Sigmoid colon (tissue), 7 donors: Measurements from ENCODE around the gene GLIPR1. TPM values are rescaled to one million over a fixed set of nuclear protein-coding genes. Genes with fewer than 3 reads are reported as not detected.

Experiments used
- DNase-seq: peaks from one replicate; pipeline ENCODE4 v3.0.0-alpha.2; 2019
- H3K27ac ChIP-seq, 4 donors: fragments of 200-600 bp; sonication (generic); one replicate each; pipeline ENCODE4 v1.5.1; 2016 to 2019; ENCODE audit warnings: mild to moderate bottlenecking in 1 of 4
- H3K27me3 ChIP-seq, 3 donors: fragments of 200-600 bp; sonication (generic); one replicate each; pipeline ENCODE4 v1.5.1; 2019; ENCODE audit warnings: mild to moderate bottlenecking in 1 of 3
- H3K36me3 ChIP-seq, 4 donors: fragments of 200-600 bp; sonication (generic); one replicate each; pipeline ENCODE4 v1.5.1; 2016 to 2019
- H3K4me1 ChIP-seq, 4 donors: fragments of 200-600 bp; sonication (generic); one replicate each; pipeline ENCODE4 v1.5.1; 2017 to 2019
- H3K4me3 ChIP-seq, 4 donors: fragments of 200-600 bp; sonication (generic); one replicate each; pipeline ENCODE4 v1.5.1; 2017 to 2019; ENCODE audit warnings: mild to moderate bottlenecking in 2 of 4, moderate library complexity in 1 of 4
- H3K9me3 ChIP-seq, 4 donors: fragments of 200-600 bp in 3 of 4; sonication (generic) in 3 of 4; one replicate each; pipeline versions ENCODE4 v1.5.1 to v1.6.1; 2013 to 2019
- EP300 ChIP-seq, 4 donors: sonication (generic); formaldehyde crosslinking; IDR thresholded peaks; one replicate each; pipeline ENCODE4 v1.6.1; 2017; ENCODE audit warnings: antibody characterized with exemption in 4 of 4
- POLR2A ChIP-seq, 2 donors: fragments of 450-650 bp; IDR thresholded peaks; one replicate each; pipeline ENCODE4 v1.6.1; 2016; ENCODE audit warnings: antibody characterized with exemption in 2 of 2, mild to moderate bottlenecking in 2 of 2, moderate library complexity in 2 of 2
- POLR2AphosphoS5 ChIP-seq, 4 donors: sonication (generic); formaldehyde crosslinking; IDR thresholded peaks; one replicate each; pipeline ENCODE4 v1.6.1; 2017; ENCODE audit warnings: antibody characterized with exemption in 4 of 4
- WGBS, 2 donors: extraction: QIAGEN DNeasy Blood & Tissue Kit; methylation state at CpG; one replicate each; pipeline ENCODE4 v1.1.7; 2013; 5-methylcytosine and 5-hydroxymethylcytosine counted together
- intact Hi-C: fragments of 100-400 bp; cut with DNase I; formaldehyde crosslinking; loops from one replicate; pipeline ENCODE4 v1.15.1; 2023
- polyA plus RNA-seq, 3 donors: library from polyadenylated mRNA; stranded (reverse); fragments of 200-250 nt; gene quantifications; one replicate each; pipeline ENCODE4 v1.2.3, GENCODE V29; 2013
- total RNA-seq, 4 donors: library from RNA; depleted of rRNA; stranded (reverse); fragments of >200 nt; gene quantifications; one replicate each; pipeline ENCODE4 v1.1.0, GENCODE V29; 2016
- TF ChIP-seq, protein P1 (sequence below), 4 experiments: fragments of 450-650 bp in 3 of 4; fragments of 200-600 bp in 1 of 4; IDR thresholded peaks; one replicate each; pipeline ENCODE4 v1.5.1; 2016 to 2019; ENCODE audit warnings: antibody characterized with exemption in 4 of 4, mild to moderate bottlenecking in 3 of 4, moderate library complexity in 2 of 4
- donor health status: healthy with polysubstance abuse.
- donor health status: Bipolar disorder and iron deficiency.
- donor health status: healthy.

The GLIPR1 gene
- total and polyA plus RNA-seq, 7 donors, result 4.8 to 20.9 (median 14.6) TPM

- WGBS, 2 donors, result 24 to 33% methylated on average over 4 of the region's 4 CpGs
These were observed 46.3 kb downstream of the GLIPR1 start for GRCh38 chr12:75526655-75527511.

GRCh38 chr12:75528272-75528671, 47.7 kb downstream of the GLIPR1 start:
- Histone ChIP-seq H3K27ac (no peak overlapping the region), H3K4me1 (no peaks in the 10 kb centered on the region), H3K27me3 (no peaks in the 10 kb centered on the region), H3K36me3 (no peaks in the 10 kb centered on the region), H3K4me3 (no peak overlapping the region), H3K9me3 (no peaks in the 10 kb centered on the region)
- no peak for TF ChIP-seq EP300 (IDR thresholded peaks at IDR 0.05)
- TF ChIP-seq POLR2AphosphoS5 (IDR thresholded peaks at IDR 0.05), result no peak
- TF ChIP-seq, protein P1, sequence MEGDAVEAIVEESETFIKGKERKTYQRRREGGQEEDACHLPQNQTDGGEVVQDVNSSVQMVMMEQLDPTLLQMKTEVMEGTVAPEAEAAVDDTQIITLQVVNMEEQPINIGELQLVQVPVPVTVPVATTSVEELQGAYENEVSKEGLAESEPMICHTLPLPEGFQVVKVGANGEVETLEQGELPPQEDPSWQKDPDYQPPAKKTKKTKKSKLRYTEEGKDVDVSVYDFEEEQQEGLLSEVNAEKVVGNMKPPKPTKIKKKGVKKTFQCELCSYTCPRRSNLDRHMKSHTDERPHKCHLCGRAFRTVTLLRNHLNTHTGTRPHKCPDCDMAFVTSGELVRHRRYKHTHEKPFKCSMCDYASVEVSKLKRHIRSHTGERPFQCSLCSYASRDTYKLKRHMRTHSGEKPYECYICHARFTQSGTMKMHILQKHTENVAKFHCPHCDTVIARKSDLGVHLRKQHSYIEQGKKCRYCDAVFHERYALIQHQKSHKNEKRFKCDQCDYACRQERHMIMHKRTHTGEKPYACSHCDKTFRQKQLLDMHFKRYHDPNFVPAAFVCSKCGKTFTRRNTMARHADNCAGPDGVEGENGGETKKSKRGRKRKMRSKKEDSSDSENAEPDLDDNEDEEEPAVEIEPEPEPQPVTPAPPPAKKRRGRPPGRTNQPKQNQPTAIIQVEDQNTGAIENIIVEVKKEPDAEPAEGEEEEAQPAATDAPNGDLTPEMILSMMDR (IDR thresholded peaks at IDR 0.05), result no peak
- no peak for TF ChIP-seq POLR2A (IDR thresholded peaks at IDR 0.05)
- 24 to 56% methylated on average over 2 of the region's 2 CpGs for WGBS, 2 donors
- intact Hi-C loops, result no loop called here
- DNase-seq, result no peak

More at GRCh38 chr12:75526655-75527511, 46.3 kb downstream of the GLIPR1 start:
- peak; percentile 47 for DNase-seq
- Histone ChIP-seq H3K27me3 (no peaks in the 10 kb centered on the region), H3K4me1 (no peaks in the 10 kb centered on the region), H3K27ac (no peak overlapping the region), H3K9me3 (no peaks in the 10 kb centered on the region), H3K36me3 (no peaks in the 10 kb centered on the region), H3K4me3 (no peak overlapping the region)
- TF ChIP-seq POLR2A (IDR thresholded peaks at IDR 0.05), result no peak
- TF ChIP-seq, protein P1 (IDR thresholded peaks at IDR 0.05), result peak; percentile 31 to 59 (median 47)
- intact Hi-C loops, result loop anchor here (2.0 kb wide), 1 partner anchor 510 kb away; no protein-coding TSS in a partner anchor

- 80 to 89% methylated on average over 2 of the region's 2 CpGs for WGBS, 2 donors
- no peaks in the 10 kb centered on the region for H3K36me3 ChIP-seq
- H3K9me3 ChIP-seq, result no peaks in the 10 kb centered on the region
- H3K27me3 ChIP-seq, result no peaks in the 10 kb centered on the region
- DNase-seq, result no peak
- no peak overlapping the region for H3K27ac ChIP-seq
- H3K4me3 ChIP-seq, result no peak overlapping the region
- no peak for TF ChIP-seq POLR2A (IDR thresholded peaks at IDR 0.05)
- no peak for TF ChIP-seq POLR2AphosphoS5 (IDR thresholded peaks at IDR 0.05)
- no peak for TF ChIP-seq EP300 (IDR thresholded peaks at IDR 0.05)
- TF ChIP-seq, protein P1 (IDR thresholded peaks at IDR 0.05), result no peak
- intact Hi-C loops, result no loop called here
- no peaks in the 10 kb centered on the region for H3K4me1 ChIP-seq
These were observed 48.1 kb downstream of the GLIPR1 start for GRCh38 chr12:75528692-75529091.

GRCh38 chr12:75529316-75529715, 48.8 kb downstream of the GLIPR1 start:
- H3K27me3 ChIP-seq, result no peaks in the 10 kb centered on the region
- H3K9me3 ChIP-seq, result no peaks in the 10 kb centered on the region
- WGBS, 2 donors, result 83% methylated on average over 1 of the region's 1 CpG
- no peaks in the 10 kb centered on the region for H3K4me1 ChIP-seq
- no peak overlapping the region for H3K4me3 ChIP-seq
- no peak overlapping the region for H3K27ac ChIP-seq
- intact Hi-C loops, result no loop called here
- DNase-seq, result no peak
- no peaks in the 10 kb centered on the region for H3K36me3 ChIP-seq
- TF ChIP-seq EP300 (IDR thresholded peaks at IDR 0.05), result no peak
- TF ChIP-seq POLR2A (IDR thresholded peaks at IDR 0.05), result no peak
- TF ChIP-seq POLR2AphosphoS5 (IDR thresholded peaks at IDR 0.05), result no peak
- TF ChIP-seq, protein P1 (IDR thresholded peaks at IDR 0.05), result no peak
